Keratinocyte (primary cell): ENCODE results near the gene SELENOW.
"Not testable (repeated sequence)": the region's sequence is repeated elsewhere in the genome, so short reads cannot be mapped to it uniquely, and the experiment has no call there.

Experiments used
- CTCF ChIP-seq, 3 experiments: IDR thresholded peaks in 1 of 3; conservative IDR thresholded peaks in 1 of 3; optimal IDR thresholded peaks in 1 of 3; 2 replicates in 2 of 3; 3 replicates in 1 of 3; pipeline versions ENCODE3 to v1.5.1; 2011; ENCODE audit warnings: low read length in 3 of 3, mild to moderate bottlenecking in 3 of 3, moderate library complexity in 2 of 3, control low read depth in 1 of 3, inconsistent platforms in 1 of 3; ENCODE audit not compliant: insufficient read depth in 2 of 3; ENCODE audit errors: extremely low read depth in 1 of 3
- EZH2 ChIP-seq: IDR thresholded peaks from one replicate; pipeline ENCODE4 v1.6.1; 2012; ENCODE audit warnings: inconsistent platforms, mild to moderate bottlenecking, low read length, moderate library complexity

GRCh38 chr19:47777245-47778048 lies 1.1 kb upstream of the SELENOW start:
- TF ChIP-seq CTCF (optimal IDR thresholded peaks at IDR 0.05 in 1 of 3, IDR thresholded peaks at IDR 0.05 in 1 of 3, conservative IDR thresholded peaks at IDR 0.05 in 1 of 3; ENCODE audit: extremely low read depth in 1 of 3, insufficient read depth in 2 of 3, low read length in 3 of 3); EZH2: not testable (repeated sequence)
